ENCODE measurements around the gene RAD23B.

Gene RAD23B

DNA sequence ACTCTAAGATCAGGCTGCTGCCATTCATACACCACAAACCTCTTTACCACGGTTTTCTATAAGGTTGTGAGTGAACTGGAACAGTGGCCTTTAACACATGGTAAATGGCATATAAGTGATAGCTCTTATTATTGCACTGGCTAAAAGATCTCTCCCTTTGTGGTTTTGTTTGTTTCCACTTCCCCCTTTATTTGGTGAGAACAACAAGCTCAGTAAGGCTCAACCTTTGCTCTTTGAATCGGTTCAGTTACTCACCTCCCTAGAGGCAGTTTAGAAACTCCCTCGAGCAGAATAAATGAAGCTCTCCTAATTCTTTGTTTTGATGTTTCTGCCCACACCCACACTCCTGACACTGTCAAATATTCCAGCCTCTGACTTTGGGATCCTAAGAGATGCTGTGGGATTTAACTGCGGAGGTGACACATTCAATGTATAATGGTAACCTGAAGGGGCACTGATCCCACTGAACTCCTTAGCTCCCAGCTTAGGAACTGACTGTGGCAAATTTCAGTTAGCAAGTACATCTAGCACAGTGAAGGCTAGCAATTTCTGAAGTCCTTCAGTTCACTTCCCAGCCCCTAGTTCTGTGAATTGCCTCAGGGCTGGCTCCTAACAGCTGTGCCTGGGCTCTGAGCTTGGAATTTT is 22.5 kb upstream of the RAD23B start:
- no peak overlapping the region for H3K27ac ChIP-seq
- no peak for TF ChIP-seq CTCF (conservative IDR thresholded peaks at IDR 0.05)

GRCh38 chr9:107261106-107261505 is 22.0 kb upstream of the RAD23B start:
- H3K27ac ChIP-seq, result no peak overlapping the region
- TF ChIP-seq CTCF (conservative IDR thresholded peaks at IDR 0.05), result no peak

DNA sequence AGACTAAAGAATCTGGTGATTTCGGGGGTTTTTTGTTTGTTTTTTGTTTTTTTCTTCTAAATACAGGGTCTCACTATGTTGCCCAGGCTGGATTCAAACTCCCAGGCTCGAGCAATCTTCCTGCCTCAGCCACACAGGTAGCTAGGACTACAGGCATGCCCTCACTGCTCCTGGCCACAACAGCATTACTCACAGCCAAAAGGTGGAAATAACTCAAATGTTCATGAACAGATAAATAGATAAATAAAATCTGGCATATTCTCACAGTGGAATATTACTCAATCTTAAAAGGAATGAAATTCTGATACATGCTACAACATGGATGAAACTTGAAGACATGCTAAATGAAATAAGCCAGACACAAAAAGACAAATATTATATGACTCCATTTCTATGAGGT is 19.8 kb upstream of the RAD23B start:
- no peak for TF ChIP-seq CTCF (conservative IDR thresholded peaks at IDR 0.05)
- no peak overlapping the region for H3K27ac ChIP-seq

DNA sequence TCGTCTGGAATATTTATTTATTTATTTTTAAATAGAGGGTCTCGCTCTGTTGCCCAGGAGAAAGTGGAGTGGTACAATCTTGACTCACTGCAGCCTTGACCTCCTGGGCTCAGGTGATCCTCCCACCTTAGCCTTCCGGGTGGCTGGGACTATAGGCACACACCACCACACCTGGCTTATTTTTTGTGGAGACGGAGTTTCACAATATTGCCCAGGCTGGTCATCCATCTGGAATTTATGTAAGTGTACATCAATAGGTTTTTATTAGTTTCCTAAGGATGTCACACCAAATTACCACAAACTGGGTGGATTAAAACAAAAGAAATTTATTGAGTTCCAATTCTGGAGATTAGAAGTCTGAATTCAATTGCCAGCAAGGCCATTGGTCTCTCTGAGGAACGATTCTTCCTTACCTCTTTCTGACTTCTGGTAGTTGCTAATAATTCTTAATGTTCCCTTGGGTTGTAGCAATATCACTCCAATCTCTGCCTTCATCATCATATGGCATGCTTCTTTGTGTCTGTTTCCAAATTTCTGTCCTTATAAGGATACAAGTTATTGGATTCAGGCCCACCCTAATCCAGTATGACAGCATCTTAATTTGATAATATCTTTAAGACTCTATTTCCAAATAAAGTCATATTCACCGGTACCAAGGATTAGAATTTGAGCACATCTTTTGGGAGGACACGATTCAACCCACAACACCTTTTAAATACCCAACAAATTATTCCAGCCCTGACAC is 16.3 kb upstream of the RAD23B start:
- TF ChIP-seq CTCF (conservative IDR thresholded peaks at IDR 0.05), result no peak
- H3K27ac ChIP-seq, result no peak overlapping the region

DNA sequence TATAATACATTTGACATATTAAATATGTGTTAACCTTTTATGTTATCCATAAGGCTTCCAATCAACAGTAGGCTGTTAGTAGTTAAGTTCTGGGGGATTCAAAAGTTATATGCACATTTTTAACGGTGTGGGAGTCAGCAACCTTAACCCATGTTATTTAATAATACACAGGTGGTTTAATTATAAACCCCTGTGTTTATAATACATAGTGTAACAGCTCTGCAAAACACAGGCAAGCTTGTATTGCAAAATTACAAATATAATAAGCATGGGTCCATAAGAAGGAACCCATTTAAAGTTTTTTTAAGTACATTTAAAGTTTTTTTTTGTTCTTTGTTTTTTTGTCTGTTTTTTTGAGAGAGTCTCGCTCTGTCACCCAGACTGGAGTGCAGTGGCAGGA is 14.5 kb upstream of the RAD23B start:
- H3K27ac ChIP-seq, result no peak overlapping the region
- TF ChIP-seq CTCF (conservative IDR thresholded peaks at IDR 0.05), result no peak

DNA sequence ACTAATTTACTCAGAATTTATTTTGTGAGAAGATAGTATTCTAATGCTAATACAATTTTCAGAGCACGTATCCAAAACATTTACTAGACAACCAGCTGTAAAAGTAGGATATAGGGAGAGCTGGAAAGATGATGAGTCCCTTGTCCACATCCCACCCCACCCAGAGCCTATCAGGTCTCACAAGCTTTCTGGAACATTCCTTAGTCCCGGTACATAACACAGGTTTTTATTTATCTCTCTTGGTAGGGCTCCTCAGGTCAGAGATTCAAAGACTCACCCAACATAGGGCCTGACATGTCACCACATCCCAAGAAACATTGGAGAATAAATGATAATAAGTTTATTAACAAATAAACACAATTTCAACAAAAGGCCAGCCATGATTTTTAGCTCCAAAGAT is 13.8 kb upstream of the RAD23B start:
- no peak for TF ChIP-seq CTCF (conservative IDR thresholded peaks at IDR 0.05)

DNA sequence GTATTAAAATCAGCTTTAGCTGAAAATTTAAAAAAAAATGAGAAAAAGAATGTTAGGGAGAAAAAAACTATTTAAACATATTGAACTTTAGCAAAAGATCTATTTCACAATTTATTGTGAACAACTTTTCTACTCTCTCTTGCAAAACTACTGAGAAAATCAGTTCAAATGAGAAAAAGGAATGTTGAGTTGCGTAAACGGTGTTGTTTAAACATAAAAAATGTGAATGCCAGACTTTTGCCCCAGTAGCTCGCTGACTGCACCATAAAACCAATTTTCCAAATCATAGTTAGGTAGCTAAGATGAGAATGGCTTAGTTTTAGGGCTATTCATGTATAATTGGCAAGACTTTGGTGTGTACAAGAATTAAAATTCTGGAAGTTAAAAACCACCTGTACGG is 13.4 kb upstream of the RAD23B start:
- TF ChIP-seq CTCF (conservative IDR thresholded peaks at IDR 0.05), result no peak
- no peak overlapping the region for H3K27ac ChIP-seq

More for the DNA sequence above, 13.8 kb upstream of the RAD23B start:
- H3K27ac ChIP-seq, result no peak overlapping the region

Measured in VCaP (cell line).